H9 (cell line): ENCODE measurements around the gene KRTAP5-4. TPM values are rescaled to one million over a fixed set of nuclear protein-coding genes. Genes with fewer than 3 reads are reported as not detected.

Experiments used
- DNase-seq: peaks from one replicate; pipeline ENCODE4 v3.0.0-alpha.2; 2017
- H2AFZ ChIP-seq: one replicate; pipeline ENCODE4 v1.6.1; 2013; ENCODE audit warnings: mild to moderate bottlenecking, low read length, control low read depth, moderate library complexity
- H2AK5ac ChIP-seq: 2 replicates; pipeline ENCODE4 v1.6.1; 2013; ENCODE audit warnings: low read length, control low read depth, mixed read lengths; ENCODE audit not compliant: insufficient read length
- H2BK120ac ChIP-seq: one replicate; pipeline ENCODE4 v1.6.1; 2013; ENCODE audit warnings: low read depth, mild to moderate bottlenecking, low read length, control low read depth, inconsistent platforms; ENCODE audit not compliant: poor library complexity, severe bottlenecking
- H2BK12ac ChIP-seq: 2 replicates; pipeline ENCODE4 v1.6.1; 2013; ENCODE audit warnings: low read length, control low read depth, mixed read lengths, low read depth; ENCODE audit not compliant: insufficient read length
- H2BK15ac ChIP-seq: 2 replicates; pipeline ENCODE4 v1.6.1; 2013; ENCODE audit warnings: low read depth, low read length, control low read depth
- H2BK20ac ChIP-seq: one replicate; pipeline ENCODE4 v1.6.1; 2013; ENCODE audit warnings: low read depth, mild to moderate bottlenecking, low read length, control low read depth, inconsistent platforms; ENCODE audit not compliant: poor library complexity, severe bottlenecking
- H2BK5ac ChIP-seq: 2 replicates; pipeline ENCODE4 v1.6.1; 2013; ENCODE audit warnings: low read length, control low read depth, mixed read lengths; ENCODE audit not compliant: insufficient read length
- H3K14ac ChIP-seq: 2 replicates; pipeline ENCODE4 v1.6.1; 2013; ENCODE audit warnings: low read length, control low read depth; ENCODE audit not compliant: insufficient read depth
- H3K18ac ChIP-seq: 2 replicates; pipeline ENCODE4 v1.6.1; 2013; ENCODE audit warnings: low read depth, mild to moderate bottlenecking, mixed read lengths, low read length, control low read depth; ENCODE audit not compliant: insufficient read length
- H3K23ac ChIP-seq: 2 replicates; pipeline ENCODE4 v1.6.1; 2013; ENCODE audit warnings: low read length, control low read depth, mixed read lengths, low read depth; ENCODE audit not compliant: insufficient read length
- H3K23me2 ChIP-seq: 2 replicates; pipeline ENCODE4 v1.6.1; 2013; ENCODE audit warnings: low read depth, mild to moderate bottlenecking, mixed read lengths, low read length, control low read depth; ENCODE audit not compliant: insufficient read length, poor library complexity, severe bottlenecking
- H3K27ac ChIP-seq: 2 replicates; pipeline ENCODE4 v1.5.1; 2013; ENCODE audit warnings: low read length, control low read depth, mixed read lengths, low read depth; ENCODE audit not compliant: insufficient read length
- H3K27me3 ChIP-seq: 2 replicates; pipeline ENCODE4 v1.6.1; 2013; ENCODE audit warnings: low read length, control low read depth, inconsistent platforms; ENCODE audit not compliant: insufficient read depth
- H3K4ac ChIP-seq: 2 replicates; pipeline ENCODE4 v1.6.1; 2013; ENCODE audit warnings: low read depth, mild to moderate bottlenecking, control low read depth, inconsistent platforms, low read length, moderate library complexity
- H3K4me1 ChIP-seq: 2 replicates; pipeline ENCODE4 v1.6.1; 2013; ENCODE audit warnings: low read length, control low read depth, inconsistent platforms; ENCODE audit not compliant: insufficient read depth
- H3K4me2 ChIP-seq: 2 replicates; pipeline ENCODE4 v1.6.1; 2013; ENCODE audit warnings: low read length, control low read depth, mixed read lengths; ENCODE audit not compliant: insufficient read length, insufficient read depth
- H3K56ac ChIP-seq: 2 replicates; pipeline ENCODE4 v1.6.1; 2013; ENCODE audit warnings: low read depth, mild to moderate bottlenecking, mixed read lengths, low read length, control low read depth; ENCODE audit not compliant: insufficient read length
- H3K79me1 ChIP-seq: 2 replicates; pipeline ENCODE4 v1.6.1; 2013; ENCODE audit warnings: low read depth, mild to moderate bottlenecking, moderate library complexity, low read length, control low read depth, inconsistent platforms; ENCODE audit not compliant: insufficient read depth, poor library complexity, severe bottlenecking
- H3K79me2 ChIP-seq: 2 replicates; pipeline ENCODE4 v1.6.1; 2013; ENCODE audit warnings: low read length, control low read depth, inconsistent platforms; ENCODE audit not compliant: insufficient read depth
- H3K9ac ChIP-seq: 2 replicates; pipeline ENCODE4 v1.6.1; 2013; ENCODE audit warnings: low read length, control low read depth, mixed read lengths; ENCODE audit not compliant: insufficient read length; ENCODE audit errors: extremely low read depth
- H3K9me3 ChIP-seq: one replicate; pipeline ENCODE4 v1.6.1; 2013; ENCODE audit warnings: low read depth, low read length, inconsistent platforms; ENCODE audit not compliant: control insufficient read depth
- H3T11ph ChIP-seq: one replicate; pipeline ENCODE4 v1.6.1; 2013; ENCODE audit warnings: mild to moderate bottlenecking, low read length, control low read depth, inconsistent platforms
- H4K20me1 ChIP-seq: one replicate; pipeline ENCODE4 v1.6.1; 2013; ENCODE audit not compliant: control insufficient read depth, insufficient read length, insufficient read depth
- H4K5ac ChIP-seq: 2 replicates; pipeline ENCODE4 v1.6.1; 2013; ENCODE audit warnings: low read depth, mild to moderate bottlenecking, mixed read lengths, low read length, control low read depth; ENCODE audit not compliant: insufficient read length
- H4K8ac ChIP-seq: replicated peaks from 2 replicates; pipeline ENCODE4 v1.6.1; 2013; ENCODE audit warnings: low read length, control low read depth, mixed read lengths, low read depth; ENCODE audit not compliant: insufficient read length
- H4K91ac ChIP-seq: 2 replicates; pipeline ENCODE4 v1.6.1; 2013; ENCODE audit warnings: low read depth, mild to moderate bottlenecking, moderate library complexity, mixed read lengths, low read length, control low read depth; ENCODE audit not compliant: insufficient read length
- H3K27ac Mint-ChIP-seq, 3 experiments: 2 replicates in 2 of 3; 3 replicates in 1 of 3; pipeline ENCODE4 v1.8.0; 2020 to 2021; ENCODE audit warnings: mixed read lengths in 3 of 3, mild to moderate bottlenecking in 1 of 3, moderate library complexity in 1 of 3
- H3K27me3 Mint-ChIP-seq: 2 replicates; pipeline ENCODE4 v1.8.0; 2021; ENCODE audit warnings: low read depth, mild to moderate bottlenecking, moderate library complexity, mixed read lengths
- H3K36me3 Mint-ChIP-seq, 3 experiments: 2 replicates in 2 of 3; 3 replicates in 1 of 3; pipeline ENCODE4 v1.8.0; 2020 to 2021; ENCODE audit warnings: low read depth in 3 of 3, mixed read lengths in 3 of 3; ENCODE audit not compliant: insufficient read depth in 1 of 3
- H3K4me1 Mint-ChIP-seq, 2 experiments: 2 replicates each; pipeline ENCODE4 v1.8.0; 2020; ENCODE audit warnings: mixed read lengths in 2 of 2
- H3K4me3 Mint-ChIP-seq, 2 experiments: 2 replicates in 1 of 2; 3 replicates in 1 of 2; pipeline ENCODE4 v1.8.0; 2020 to 2021; ENCODE audit warnings: mild to moderate bottlenecking in 2 of 2, mixed read lengths in 2 of 2, moderate library complexity in 1 of 2
- H3K9me3 Mint-ChIP-seq, 2 experiments: 2 replicates in 1 of 2; 3 replicates in 1 of 2; pipeline ENCODE4 v1.8.0; 2020; ENCODE audit warnings: mild to moderate bottlenecking in 2 of 2, mixed read lengths in 2 of 2, moderate library complexity in 1 of 2
- CTCF ChIP-seq: fragments of 200-600 bp; sonication (generic); conservative IDR thresholded peaks from 3 replicates; pipeline ENCODE4 v1.8.0; 2021; ENCODE audit warnings: antibody characterized with exemption, mild to moderate bottlenecking
- WGBS: extraction: QIAGEN DNeasy Blood & Tissue Kit; methylation state at CpG from one replicate; pipeline ENCODE4 v1.1.7; 2013; ENCODE audit warnings: missing lambda C conversion rate, low lambda C conversion rate, mixed read lengths; ENCODE audit not compliant: insufficient read length; ENCODE audit errors: extremely low coverage; 5-methylcytosine and 5-hydroxymethylcytosine counted together
- total RNA-seq: library from RNA; stranded (reverse); gene quantifications from 2 replicates; pipeline ENCODE4 v1.2.1, GENCODE V29; 2021

The KRTAP5-4 gene
- total RNA-seq, 1 experiment from 2014 or later, result not detected

- DNase-seq, result peak; percentile 75
- Histone ChIP-seq H3K4ac (no peak within 1 kb of the TSS; the same call in 1 of the 2 replicates), H2AFZ (no peak within 1 kb of the TSS), H3K79me1 (no peaks in the 10 kb centered on the region), H4K91ac (no peak within 1 kb of the TSS), H4K8ac (no peak within 1 kb of the TSS), H3K27ac (no peak within 1 kb of the TSS), H3K23ac (no peak within 1 kb of the TSS), H3K4me1 (no peaks in the 10 kb centered on the region), H2AK5ac (no peak within 1 kb of the TSS), H3K14ac (peak within 1 kb of the TSS; percentile 29; the same call in 1 of the 2 replicates), H3T11ph (no peak within 1 kb of the TSS), H2BK120ac (no peak within 1 kb of the TSS), H2BK15ac (no peak within 1 kb of the TSS), H2BK5ac (no peak within 1 kb of the TSS), H4K20me1 (no peaks in the 10 kb centered on the region), H3K23me2 (peaks cover 22% of the 10 kb centered on the region), H3K9me3 (no peaks in the 10 kb centered on the region), H4K5ac (no peak within 1 kb of the TSS), H3K27me3 (peaks cover 19% of the 10 kb centered on the region), H3K79me2 (no peaks in the 10 kb centered on the region), H2BK20ac (no peak within 1 kb of the TSS), H3K56ac (no peak within 1 kb of the TSS), H3K4me2 (peak within 1 kb of the TSS; percentile 15), H3K18ac (peak within 1 kb of the TSS; percentile 66), H3K9ac (no peak within 1 kb of the TSS), H2BK12ac (no peak within 1 kb of the TSS)
- Mint-ChIP-seq H3K4me3 (peak within 1 kb of the TSS; percentile 44 to 63; a peak in 4 of 5 replicates), H3K27me3 (peaks cover 70% of the 10 kb centered on the region), H3K4me1 (peaks cover 23 to 38% of the 10 kb centered on the region in 2 experiments), H3K9me3 (no peaks in the 10 kb centered on the region; a peak in 1 of 5 replicates), H3K27ac (no peak within 1 kb of the TSS), H3K36me3 (no peaks in the 10 kb centered on the region)
- TF ChIP-seq CTCF, result no peak
- WGBS, result no CpG with 5 or more reads among the region's 124 CpGs
These were observed 49.5 kb downstream of the KRTAP5-4 start, which contains the start of gene DUSP8 for GRCh38 chr11:1572197-1573076. TSS of gene DUSP8 (minus strand) at chr11:1572271. CDS start at chr11:1565826, 6,445 bp downstream.
